K562 (cell line): ENCODE results near the gene MS4A1. TPM values are rescaled to one million over a fixed set of nuclear protein-coding genes. Genes with fewer than 3 reads are reported as not detected.

Experiments used
- CBFA2T2 ChIP-seq: fragments of 450-650 bp; conservative IDR thresholded peaks from 2 replicates; pipeline ENCODE4 v1.6.1; 2017; ENCODE audit warnings: mild to moderate bottlenecking
- CTBP1 ChIP-seq: fragments of 450-650 bp; IDR thresholded peaks from 2 replicates; pipeline ENCODE4 v1.6.1; 2016; ENCODE audit warnings: borderline replicate concordance
- E2F3 ChIP-seq: fragments of 250-450 bp; sonication (Bioruptor Pico); IDR thresholded peaks from 2 replicates; pipeline ENCODE4 v1.4.0; 2020; ENCODE audit warnings: mild to moderate bottlenecking
- HCFC1 ChIP-seq: IDR thresholded peaks from 2 replicates; pipeline ENCODE4 v1.6.1; 2012; ENCODE audit warnings: low read depth, low read length, improper control_type of control experiment
- HOMEZ ChIP-seq: fragments of 250-450 bp; sonication (Bioruptor Pico); IDR thresholded peaks from 2 replicates; pipeline ENCODE4 v1.4.0; 2020; ENCODE audit warnings: mild to moderate bottlenecking, moderate library complexity
- HSF4 ChIP-seq: fragments of 250-450 bp; sonication (Bioruptor Pico); IDR thresholded peaks from 2 replicates; pipeline ENCODE4 v2.1.2; 2022; ENCODE audit warnings: mild to moderate bottlenecking, moderate library complexity, borderline replicate concordance
- JUND ChIP-seq, 2 experiments: IDR thresholded peaks; 2 replicates in 1 of 2; 3 replicates in 1 of 2; pipeline ENCODE4 v1.6.1; 2011; ENCODE audit warnings: borderline replicate concordance in 2 of 2, low read depth in 2 of 2, low read length in 2 of 2, improper control_type of control experiment in 1 of 2, missing biosample characterization in 1 of 2, missing genetic modification characterization in 1 of 2, missing genetic modification reagents in 1 of 2
- NFATC3 ChIP-seq: fragments of 450-650 bp; IDR thresholded peaks from 2 replicates; pipeline ENCODE4 v1.6.1; 2017; ENCODE audit warnings: mild to moderate bottlenecking
- RAD21 ChIP-seq, 2 experiments: fragments of 250-450 bp in 1 of 2; fragments of 450-650 bp in 1 of 2; sonication (Bioruptor Pico) in 1 of 2; formaldehyde crosslinking in 1 of 2; IDR thresholded peaks in 1 of 2; conservative IDR thresholded peaks in 1 of 2; 2 replicates each; pipeline versions ENCODE4 v1.4.0 to v1.8.0; 2020 to 2022; ENCODE audit warnings: mild to moderate bottlenecking in 2 of 2, moderate library complexity in 1 of 2
- REST ChIP-seq, 2 experiments: fragments of 450-650 bp; formaldehyde crosslinking in 1 of 2; IDR thresholded peaks; 2 replicates each; pipeline versions ENCODE4 v1.4.0 to v1.6.1; 2014 to 2020; ENCODE audit warnings: mild to moderate bottlenecking in 2 of 2, borderline replicate concordance in 1 of 2, low read depth in 1 of 2
- SMAD2 ChIP-seq: fragments of 150-350 bp; IDR thresholded peaks from 2 replicates; pipeline ENCODE4 v1.6.1; 2014; ENCODE audit warnings: low read depth, mild to moderate bottlenecking, low read length
- TEAD4 ChIP-seq, 2 experiments: sonication (generic) in 1 of 2; formaldehyde crosslinking in 1 of 2; IDR thresholded peaks; 2 replicates each; pipeline versions ENCODE4 v1.6.1 to v1.8.0; 2012 to 2022; ENCODE audit warnings: borderline replicate concordance in 1 of 2, inconsistent platforms in 1 of 2, low read length in 1 of 2, mild to moderate bottlenecking in 1 of 2, missing genetic modification reagents in 1 of 2
- TGIF2 ChIP-seq: sonication (generic); formaldehyde crosslinking; IDR thresholded peaks from 2 replicates; pipeline ENCODE4 v1.8.1; 2022; ENCODE audit warnings: mild to moderate bottlenecking, missing genetic modification reagents, moderate library complexity
- ZNF384 ChIP-seq: IDR thresholded peaks from 2 replicates; pipeline ENCODE4 v1.6.1; 2012; ENCODE audit warnings: low read depth, low read length, improper control_type of control experiment
- ZNF398 ChIP-seq: fragments of 250-450 bp; sonication (Bioruptor Pico); IDR thresholded peaks from 2 replicates; pipeline ENCODE4 v1.8.0; 2021; ENCODE audit warnings: moderate library complexity, mild to moderate bottlenecking, inconsistent platforms
- polyA plus RNA-seq, 8 experiments: library from polyadenylated mRNA; depleted of rRNA in 4 of 8; stranded (reverse) in 5 of 8; unstranded in 3 of 8; fragments of >200 nt; fragmentation: Nextera tagmentation in 2 of 8; fragmentation: Illumina TruSeq in 1 of 8; extraction: Ambion mirVana in 2 of 8; extraction: Trizol in 1 of 8; gene quantifications; 2 replicates each; pipeline versions ENCODE4 v1.2.1 to v1.2.3, GENCODE V29; 2011 to 2014; ENCODE audit warnings: inconsistent platforms in 1 of 8, missing spikeins in 1 of 8
- total RNA-seq, 7 experiments: library from RNA; depleted of rRNA in 6 of 7; stranded (reverse); fragments of >200 nt in 6 of 7; fragmentation: Illumina TruSeq in 2 of 7; extraction: Trizol in 2 of 7; gene quantifications; 2 replicates each; pipeline versions ENCODE4 v1.2.1 to v1.2.3, GENCODE V29; 2011 to 2021; ENCODE audit warnings: low replicate concordance in 1 of 7

The MS4A1 gene
- total and polyA plus RNA-seq, 9 of the 15 experiments (the other 6 are each of a cell fraction or from before 2014, with no cell fraction given), result 0.01 to 0.24 (median 0.03) TPM; not detected in 5

DNA sequence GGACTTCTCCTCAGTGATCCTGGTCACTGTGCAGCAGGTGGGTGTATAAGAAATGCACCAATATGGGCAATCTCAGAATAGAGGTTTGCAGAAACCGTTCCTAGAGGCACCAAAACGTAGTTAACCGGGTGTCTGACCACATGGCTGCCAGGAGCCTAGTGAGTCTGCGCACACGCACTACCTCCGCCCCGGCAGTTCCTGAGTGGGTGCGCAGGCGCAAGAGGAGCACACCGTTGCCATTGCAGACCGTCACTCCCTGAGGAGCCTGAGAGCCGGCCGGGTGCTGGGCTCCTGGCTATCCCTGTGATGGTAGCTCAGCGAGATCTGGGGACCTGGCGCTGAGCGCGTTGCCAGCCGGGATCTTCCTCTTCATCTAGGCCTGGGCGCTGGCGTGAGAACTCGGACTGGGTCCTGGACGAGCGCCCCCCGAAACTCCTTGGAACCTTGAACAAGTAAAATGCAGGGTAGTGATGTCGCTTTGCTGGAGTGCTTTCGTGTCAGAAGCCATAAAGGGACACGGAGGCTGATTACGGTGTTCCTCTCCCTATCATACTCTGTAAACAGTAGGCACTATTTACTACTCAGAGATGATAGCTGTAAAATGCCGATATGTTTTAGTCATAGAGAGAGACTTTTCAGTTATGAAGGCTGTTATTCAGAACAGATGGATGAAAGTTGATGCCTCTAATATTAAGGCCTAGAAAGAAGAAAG, 59.7 kb downstream of the MS4A1 start, which contains the start of gene MS4A13 (continued):
- TF ChIP-seq ZNF398, result no peak
- TF ChIP-seq E2F3, result no peak
- TF ChIP-seq HOMEZ (CRISPR knock-in tag), result no peak
- no peak for TF ChIP-seq ZNF384
- no peak for TF ChIP-seq CBFA2T2
- no peak for TF ChIP-seq SMAD2
- TF ChIP-seq CTBP1, result no peak
- no peak for TF ChIP-seq NFATC3
- TF ChIP-seq TEAD4 (IDR thresholded peaks at IDR 0.05; ENCODE audit: low read length), result no peak
- no peak for TF ChIP-seq TEAD4 (CRISPR knock-in tag; IDR thresholded peaks at IDR 0.05; ENCODE audit: borderline replicate concordance)
- no peak for TF ChIP-seq TGIF2 (CRISPR knock-in tag)
- TF ChIP-seq REST (IDR thresholded peaks at IDR 0.05; ENCODE audit: borderline replicate concordance), result no peak
- TF ChIP-seq REST (CRISPR knock-in tag; IDR thresholded peaks at IDR 0.05; ENCODE audit: low read depth), result no peak
- TF ChIP-seq HCFC1, result no peak
- TF ChIP-seq HSF4 (CRISPR knock-in tag), result no peak
- 0 out of 2 replicates have a peak, but pooled peaks have one; percentile 5 for TF ChIP-seq JUND (IDR thresholded peaks at IDR 0.05; ENCODE audit: borderline replicate concordance, low read depth, low read length)
- no peak for TF ChIP-seq JUND (tag; IDR thresholded peaks at IDR 0.05; ENCODE audit: borderline replicate concordance, low read depth, low read length)
- TF ChIP-seq RAD21 (CRISPR knock-in tag; conservative IDR thresholded peaks at IDR 0.05 in 1 of 2, IDR thresholded peaks at IDR 0.05 in 1 of 2), result no peak
